Measurements from ENCODE around the gene EPHA6.

EPHA6 gene

DNA sequence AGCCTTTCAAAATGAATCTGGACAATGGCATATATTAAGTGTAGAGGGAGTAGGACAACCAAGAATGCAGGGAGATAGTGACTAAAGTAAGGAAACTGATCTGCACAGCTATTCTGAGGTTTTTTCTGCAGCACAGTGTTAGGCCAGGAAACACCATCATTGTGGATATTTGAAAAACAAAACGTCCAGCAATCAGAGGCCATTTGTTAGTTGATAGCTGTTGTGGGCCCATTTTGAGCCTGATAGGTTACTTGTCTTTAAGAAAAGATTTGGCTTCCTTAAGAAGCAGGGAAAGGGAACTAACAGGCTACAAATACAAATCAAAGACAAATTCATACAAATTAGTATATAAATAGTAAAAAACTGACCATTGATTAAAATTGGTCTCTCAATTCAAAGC lies 574.4 kb downstream of the EPHA6 start:
- ChIA-PET POLR2A (no interaction called here), CTCF (no interaction called here)
- no peak for DNase-seq (ENCODE audit: extremely low spot score)
- TF ChIP-seq FOXM1 (IDR thresholded peaks at IDR 0.05; ENCODE audit: borderline replicate concordance) (no peak), ARNT (IDR thresholded peaks at IDR 0.05) (no peak), HDGF (IDR thresholded peaks at IDR 0.05; ENCODE audit: borderline replicate concordance) (no peak), FOXA1 (IDR thresholded peaks at IDR 0.05) (no peak), NFRKB (IDR thresholded peaks at IDR 0.05) (no peak), CTBP1 (IDR thresholded peaks at IDR 0.05; ENCODE audit: borderline replicate concordance) (no peak), L3MBTL2 (conservative IDR thresholded peaks at IDR 0.05) (no peak)
- TF ChIP-seq, protein P1, sequence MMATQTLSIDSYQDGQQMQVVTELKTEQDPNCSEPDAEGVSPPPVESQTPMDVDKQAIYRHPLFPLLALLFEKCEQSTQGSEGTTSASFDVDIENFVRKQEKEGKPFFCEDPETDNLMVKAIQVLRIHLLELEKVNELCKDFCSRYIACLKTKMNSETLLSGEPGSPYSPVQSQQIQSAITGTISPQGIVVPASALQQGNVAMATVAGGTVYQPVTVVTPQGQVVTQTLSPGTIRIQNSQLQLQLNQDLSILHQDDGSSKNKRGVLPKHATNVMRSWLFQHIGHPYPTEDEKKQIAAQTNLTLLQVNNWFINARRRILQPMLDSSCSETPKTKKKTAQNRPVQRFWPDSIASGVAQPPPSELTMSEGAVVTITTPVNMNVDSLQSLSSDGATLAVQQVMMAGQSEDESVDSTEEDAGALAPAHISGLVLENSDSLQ (IDR thresholded peaks at IDR 0.05): no peak

DNA sequence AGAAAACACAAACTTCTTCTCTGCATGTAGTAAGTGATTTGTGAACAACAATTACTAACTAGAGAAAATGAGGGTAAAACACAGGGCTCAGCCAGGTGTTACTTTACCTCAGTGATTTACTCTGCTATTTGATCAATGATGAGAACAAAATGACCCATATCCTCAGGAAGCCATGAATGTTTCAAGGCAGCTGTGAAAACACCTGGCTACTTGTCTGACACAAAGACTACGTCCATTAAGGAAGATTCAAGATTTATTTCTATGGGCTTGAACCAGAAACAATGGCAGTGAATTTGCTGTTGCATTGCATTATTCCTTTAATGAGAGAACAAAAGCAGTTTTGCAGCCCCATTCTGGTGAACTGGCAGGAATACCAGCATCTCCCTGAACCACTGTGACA lies 575.5 kb downstream of the EPHA6 start:
- TF ChIP-seq SP1 (IDR thresholded peaks at IDR 0.05) (no peak), HDGF (IDR thresholded peaks at IDR 0.05; ENCODE audit: borderline replicate concordance) (no peak), LEF1 (IDR thresholded peaks at IDR 0.05; ENCODE audit: borderline replicate concordance) (no peak), FOXA1 (IDR thresholded peaks at IDR 0.05) (no peak), ARNT (IDR thresholded peaks at IDR 0.05) (no peak), ZNF384 (IDR thresholded peaks at IDR 0.05) (no peak), SUZ12 (IDR thresholded peaks at IDR 0.05) (no peak), L3MBTL2 (conservative IDR thresholded peaks at IDR 0.05) (no peak), NFRKB (IDR thresholded peaks at IDR 0.05) (no peak), TARDBP (IDR thresholded peaks at IDR 0.05) (no peak), ELF4 (IDR thresholded peaks at IDR 0.05) (no peak), FOXM1 (IDR thresholded peaks at IDR 0.05; ENCODE audit: borderline replicate concordance) (no peak), BHLHE40 (IDR thresholded peaks at IDR 0.05; ENCODE audit: borderline replicate concordance) (no peak), CTBP1 (IDR thresholded peaks at IDR 0.05; ENCODE audit: borderline replicate concordance) (no peak)
- TF ChIP-seq, protein P1 (IDR thresholded peaks at IDR 0.05): no peak
- DNase-seq (ENCODE audit: extremely low spot score): no peak
- CTCF ChIA-PET: no interaction called here
- POLR2A ChIA-PET: no interaction called here

DNA sequence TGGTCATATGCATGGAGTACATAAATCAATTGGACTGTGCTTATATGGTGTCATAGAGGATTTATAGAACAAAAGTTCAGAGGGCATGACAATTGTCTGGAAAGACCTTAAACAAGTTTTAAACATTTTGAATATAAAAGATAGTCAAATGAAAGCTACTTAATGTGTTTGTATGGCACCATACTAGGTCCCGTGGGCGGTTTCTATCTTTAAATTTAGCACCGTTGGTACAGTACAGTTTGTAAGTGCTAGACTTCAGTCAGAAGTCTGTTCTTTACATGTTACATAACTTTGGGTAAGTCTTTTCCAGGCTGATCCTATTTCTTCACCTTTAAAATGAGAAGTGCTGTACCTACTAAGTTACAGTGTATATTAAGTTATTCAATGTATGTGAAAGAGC lies 576.8 kb downstream of the EPHA6 start:
- no peak for DNase-seq (ENCODE audit: extremely low spot score)
- ChIA-PET POLR2A (no interaction called here), CTCF (no interaction called here)
- TF ChIP-seq FOXM1 (IDR thresholded peaks at IDR 0.05; ENCODE audit: borderline replicate concordance) (no peak), ARNT (IDR thresholded peaks at IDR 0.05) (no peak), NFRKB (IDR thresholded peaks at IDR 0.05) (no peak)
- TF ChIP-seq, protein P1 (IDR thresholded peaks at IDR 0.05): no peak

DNA sequence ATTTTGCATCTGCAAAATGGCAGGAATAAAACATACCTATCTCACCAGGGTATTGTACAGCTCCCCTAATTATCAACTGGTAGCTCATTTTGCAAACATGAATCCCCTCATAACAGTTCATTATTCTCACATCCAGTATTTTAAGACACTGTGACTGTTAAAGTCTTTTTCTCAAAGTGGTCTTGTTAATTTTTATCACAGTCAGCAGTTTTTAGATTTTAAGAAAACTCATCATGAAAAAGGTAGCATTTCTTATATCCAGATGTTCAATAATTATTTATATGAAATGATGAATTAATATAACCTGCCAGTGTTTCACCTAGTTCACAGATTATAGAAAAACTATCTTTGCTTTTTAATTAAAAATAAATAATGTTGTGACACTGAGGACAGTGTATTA lies 595.2 kb downstream of the EPHA6 start:
- CTCF ChIA-PET: no interaction called here
- TF ChIP-seq FOXM1 (IDR thresholded peaks at IDR 0.05; ENCODE audit: borderline replicate concordance) (no peak), SP1 (IDR thresholded peaks at IDR 0.05) (no peak), TARDBP (IDR thresholded peaks at IDR 0.05) (no peak), ZNF384 (IDR thresholded peaks at IDR 0.05) (no peak), FOXK2 (IDR thresholded peaks at IDR 0.05) (no peak), HDGF (IDR thresholded peaks at IDR 0.05; ENCODE audit: borderline replicate concordance) (no peak), ELF4 (IDR thresholded peaks at IDR 0.05) (no peak), NFRKB (IDR thresholded peaks at IDR 0.05) (no peak), FOXA1 (IDR thresholded peaks at IDR 0.05) (no peak)
- TF ChIP-seq, protein P1 (IDR thresholded peaks at IDR 0.05): no peak
- DNase-seq (ENCODE audit: extremely low spot score): no peak
- POLR2A ChIA-PET: no interaction called here

DNA sequence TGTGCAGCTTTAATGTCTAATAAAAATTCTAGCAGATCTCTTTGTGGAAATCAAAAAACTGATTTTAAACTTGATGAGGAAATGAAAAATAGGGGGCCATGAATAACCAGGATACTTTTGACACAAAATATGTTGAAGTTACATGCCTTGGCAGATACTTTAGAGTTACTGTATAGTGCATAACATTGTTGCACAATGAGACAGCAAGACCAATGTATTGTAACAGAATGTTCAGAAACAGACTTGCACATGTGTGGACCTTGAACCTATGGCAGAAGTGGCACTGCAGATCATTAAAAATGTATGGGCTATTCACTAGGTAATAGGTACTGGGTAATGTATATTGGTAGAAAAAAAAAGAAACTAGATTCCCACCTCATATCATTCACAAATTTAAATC lies 607.2 kb downstream of the EPHA6 start:
- DNase-seq (ENCODE audit: extremely low spot score): no peak
- CTCF ChIA-PET: no interaction called here
- TF ChIP-seq BHLHE40 (IDR thresholded peaks at IDR 0.05; ENCODE audit: borderline replicate concordance) (no peak), NFRKB (IDR thresholded peaks at IDR 0.05) (no peak), HDGF (IDR thresholded peaks at IDR 0.05; ENCODE audit: borderline replicate concordance) (no peak), ARNT (IDR thresholded peaks at IDR 0.05) (no peak), ZNF384 (IDR thresholded peaks at IDR 0.05) (no peak), ELF4 (IDR thresholded peaks at IDR 0.05) (no peak), TARDBP (IDR thresholded peaks at IDR 0.05) (no peak), LEF1 (IDR thresholded peaks at IDR 0.05; ENCODE audit: borderline replicate concordance) (no peak), CTBP1 (IDR thresholded peaks at IDR 0.05; ENCODE audit: borderline replicate concordance) (no peak), FOXM1 (IDR thresholded peaks at IDR 0.05; ENCODE audit: borderline replicate concordance) (no peak), SP1 (IDR thresholded peaks at IDR 0.05) (no peak), SUZ12 (IDR thresholded peaks at IDR 0.05) (no peak), FOXK2 (IDR thresholded peaks at IDR 0.05) (no peak), L3MBTL2 (conservative IDR thresholded peaks at IDR 0.05) (no peak), FOXA1 (IDR thresholded peaks at IDR 0.05) (no peak)
- TF ChIP-seq, protein P1 (IDR thresholded peaks at IDR 0.05): no peak
- POLR2A ChIA-PET: no interaction called here

DNA sequence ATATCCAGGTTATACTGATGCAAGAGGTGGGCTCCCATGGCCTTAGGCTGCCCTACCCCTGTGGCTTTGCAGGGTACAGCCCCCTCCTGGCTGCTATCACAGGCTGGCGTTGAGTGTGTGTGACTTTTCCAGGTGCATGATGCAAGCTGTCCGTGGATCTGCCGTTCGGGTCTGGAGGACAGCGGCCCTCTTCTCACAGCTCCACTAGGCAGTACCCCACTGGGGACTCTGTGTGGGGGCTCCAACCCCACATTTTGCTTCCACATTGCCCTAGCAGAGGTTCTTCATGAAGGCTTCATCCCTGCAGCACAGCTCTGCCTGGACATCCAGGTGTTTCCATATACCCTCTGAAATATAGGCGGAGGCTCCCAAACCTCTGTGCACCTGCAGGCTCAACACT lies 610.6 kb downstream of the EPHA6 start:
- no peak for DNase-seq (ENCODE audit: extremely low spot score)
- ChIA-PET CTCF (no interaction called here), POLR2A (no interaction called here)
- TF ChIP-seq TARDBP (IDR thresholded peaks at IDR 0.05) (no peak), ARNT (IDR thresholded peaks at IDR 0.05) (no peak), BHLHE40 (IDR thresholded peaks at IDR 0.05; ENCODE audit: borderline replicate concordance) (no peak), LEF1 (IDR thresholded peaks at IDR 0.05; ENCODE audit: borderline replicate concordance) (no peak), SUZ12 (IDR thresholded peaks at IDR 0.05) (no peak), HDGF (IDR thresholded peaks at IDR 0.05; ENCODE audit: borderline replicate concordance) (no peak), NFRKB (IDR thresholded peaks at IDR 0.05) (no peak), SP1 (IDR thresholded peaks at IDR 0.05) (no peak), CTBP1 (IDR thresholded peaks at IDR 0.05; ENCODE audit: borderline replicate concordance) (no peak), ZNF384 (IDR thresholded peaks at IDR 0.05) (no peak), L3MBTL2 (conservative IDR thresholded peaks at IDR 0.05) (no peak), FOXA1 (IDR thresholded peaks at IDR 0.05) (no peak), FOXK2 (IDR thresholded peaks at IDR 0.05) (no peak), FOXM1 (IDR thresholded peaks at IDR 0.05; ENCODE audit: borderline replicate concordance) (no peak), ELF4 (IDR thresholded peaks at IDR 0.05) (no peak)
- TF ChIP-seq, protein P1 (IDR thresholded peaks at IDR 0.05): no peak

Data from HEK293T (cell line).